GM23248 (cell line): ENCODE measurements around the gene INAFM2.

Experiments
- EZH2 ChIP-seq: fragments of 200-600 bp; sonication (generic); IDR thresholded peaks from 2 replicates; pipeline ENCODE4 v1.6.1; 2018; ENCODE audit warnings: antibody characterized with exemption, mild to moderate bottlenecking; ENCODE audit not compliant: insufficient read depth, poor library complexity, severe bottlenecking
- EZH2phosphoT487 ChIP-seq: fragments of 200-600 bp; sonication (generic); IDR thresholded peaks from 2 replicates; pipeline ENCODE4 v1.6.1; 2018; ENCODE audit warnings: antibody characterized with exemption, moderate library complexity, mild to moderate bottlenecking, low read depth; ENCODE audit not compliant: insufficient read depth

- TF ChIP-seq EZH2 (no peak), EZH2phosphoT487 (no peak)
Measured at GRCh38 chr15:40296561-40297230, 26.8 kb upstream of the INAFM2 start.
